IPS DF 4.7 (cell line): Measurements from ENCODE around the gene ALK.

Experiments
- DNase-seq: peaks from one replicate; pipeline ENCODE4 v3.0.0-alpha.2; 2013; ENCODE audit warnings: low spot score; ENCODE audit errors: extremely low read depth

Gene ALK

DNA sequence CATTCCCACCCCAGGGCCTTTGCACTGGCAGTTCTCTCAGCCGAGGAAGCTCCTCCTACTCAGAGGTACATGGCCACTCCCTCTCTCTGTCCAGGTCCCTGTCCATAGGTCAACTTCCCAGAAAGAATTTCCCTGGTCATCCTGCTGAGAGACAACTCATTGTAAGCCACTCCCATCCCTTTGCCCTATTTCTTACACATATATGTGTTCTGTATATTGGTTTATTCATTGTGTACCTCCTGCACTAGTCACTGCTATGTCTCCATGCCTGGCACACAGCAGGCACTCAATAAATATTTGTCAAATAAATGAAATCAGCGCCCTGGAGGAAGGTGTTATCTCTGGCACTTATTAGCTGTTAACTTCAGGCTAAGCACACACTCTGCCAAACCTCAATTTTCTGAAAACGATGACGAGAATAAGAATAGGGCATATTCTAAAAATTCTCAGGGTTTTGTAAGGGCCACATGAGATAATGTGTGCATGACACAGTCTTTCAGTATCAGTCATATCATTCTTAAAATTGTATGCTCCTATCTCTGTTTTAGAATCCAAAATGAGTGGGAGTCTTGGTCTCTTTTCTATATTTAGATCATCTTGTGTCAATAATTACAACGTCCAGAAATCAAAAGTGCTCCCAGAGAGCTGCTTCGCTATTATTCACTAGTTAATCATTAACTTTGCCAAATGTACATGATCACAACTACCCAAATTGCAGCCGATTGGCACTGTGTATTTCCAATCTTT is 198.0 kb downstream of the ALK start:
- DNase-seq, result no peak

DNA sequence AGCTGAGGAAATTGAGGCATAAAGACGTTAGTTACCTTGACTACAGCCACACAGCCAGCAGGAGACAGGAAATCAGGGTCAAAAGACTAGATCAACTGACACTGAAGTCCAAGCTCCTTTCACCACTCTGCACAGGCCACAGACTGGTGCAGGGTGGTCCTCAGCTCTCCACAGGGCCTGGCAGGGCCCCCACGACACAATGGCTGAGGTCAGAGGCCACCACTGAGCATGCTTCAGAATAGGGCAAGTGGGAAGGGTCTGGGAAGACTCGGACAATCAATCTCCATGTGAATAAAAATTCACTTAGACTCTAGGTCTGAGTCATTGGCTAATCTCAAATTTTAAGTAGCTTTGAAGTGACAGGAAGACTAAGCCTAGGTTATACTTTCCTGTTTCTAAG is 201.7 kb downstream of the ALK start:
- DNase-seq, result no peak

DNA sequence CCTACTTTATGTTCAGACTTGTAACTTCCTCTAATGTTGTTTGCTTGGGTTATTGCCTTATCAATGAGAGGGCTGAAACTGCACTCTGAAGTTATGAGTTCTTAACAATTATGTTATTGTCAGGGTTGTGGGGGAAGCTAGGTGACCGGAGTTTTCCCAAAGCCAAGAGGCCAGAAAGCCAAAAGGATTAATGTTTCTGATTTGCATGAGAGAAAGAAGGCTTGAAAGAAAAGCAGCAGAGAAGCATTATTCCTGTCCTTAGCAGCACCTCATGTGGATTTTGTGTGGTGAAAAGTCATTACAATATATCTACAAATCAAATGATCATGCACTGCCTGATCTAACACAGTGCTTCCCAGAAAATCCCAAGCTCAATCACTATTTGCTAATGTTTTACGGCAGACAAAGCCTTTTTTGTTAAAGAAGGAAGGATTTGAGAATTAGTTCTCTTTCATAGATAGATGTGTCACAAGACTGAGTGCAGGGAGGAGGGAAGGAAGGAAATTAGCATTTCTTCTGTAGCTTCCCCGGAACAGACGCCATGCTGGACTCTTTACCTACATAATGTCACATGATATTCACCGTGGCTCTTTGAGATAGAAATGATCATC is 203.2 kb downstream of the ALK start:
- no peak for DNase-seq

DNA sequence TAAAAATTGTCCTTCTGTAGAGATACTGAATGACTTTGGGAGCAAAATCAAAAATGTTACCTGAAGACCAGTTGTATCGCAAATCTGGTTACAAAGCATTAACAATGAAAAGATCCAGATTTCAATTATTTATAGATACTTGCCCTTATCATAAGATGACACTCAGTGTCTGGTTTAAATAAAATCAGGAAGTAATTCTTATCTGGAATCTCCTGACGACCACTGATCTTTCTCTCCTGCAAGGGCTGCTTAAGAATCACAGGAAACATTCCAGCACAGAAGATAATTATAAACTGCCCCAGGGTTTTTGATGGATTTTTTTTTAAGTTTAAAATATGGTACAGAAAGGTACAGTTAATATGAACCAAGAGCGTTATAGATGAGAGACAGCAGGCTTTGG is 205.7 kb downstream of the ALK start:
- DNase-seq, result no peak

DNA sequence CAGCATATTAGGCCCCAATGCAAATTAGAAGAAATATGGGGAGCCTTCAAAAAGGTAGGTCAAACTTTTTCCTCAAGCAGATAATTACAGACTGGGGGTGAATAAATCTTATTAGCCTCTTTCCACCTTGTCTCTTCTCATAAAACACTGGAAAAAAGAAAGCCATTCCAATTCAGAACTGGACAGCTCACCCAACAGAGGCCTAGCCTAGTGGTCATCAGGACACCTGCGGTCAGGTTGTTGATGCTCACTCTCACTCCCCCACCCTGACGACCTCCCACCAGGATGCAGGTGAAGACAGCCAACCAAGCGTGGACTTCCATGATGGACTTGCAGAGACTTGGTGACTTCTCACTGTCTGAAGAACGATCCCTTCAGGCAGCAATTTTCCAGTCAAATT is 207.1 kb downstream of the ALK start:
- no peak for DNase-seq

DNA sequence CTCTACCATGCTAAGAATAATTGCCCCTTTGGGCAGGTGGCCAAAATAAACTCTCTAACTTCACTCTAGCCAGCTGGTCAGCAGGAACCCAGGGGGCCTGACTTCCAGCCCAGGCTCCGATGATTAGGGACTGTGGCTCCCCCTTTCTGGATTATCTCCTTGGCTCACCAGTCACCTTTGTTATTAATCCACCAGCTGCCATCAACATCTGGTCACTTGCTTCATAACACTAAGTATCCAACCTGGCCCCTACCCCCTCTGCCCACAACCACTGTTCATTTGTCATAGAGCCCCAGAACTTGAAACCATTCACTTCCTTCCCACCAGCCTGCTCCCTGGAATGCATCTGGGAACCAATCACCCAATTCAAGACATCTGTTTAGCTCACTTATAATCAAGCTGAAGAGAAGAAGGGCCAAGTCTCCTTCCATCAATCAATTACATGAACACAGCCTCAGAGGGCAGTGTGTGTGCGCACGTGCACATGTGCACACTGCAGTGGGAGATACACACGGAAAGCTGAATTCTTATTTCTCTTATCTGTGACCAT is 215.1 kb downstream of the ALK start:
- no peak for DNase-seq

DNA sequence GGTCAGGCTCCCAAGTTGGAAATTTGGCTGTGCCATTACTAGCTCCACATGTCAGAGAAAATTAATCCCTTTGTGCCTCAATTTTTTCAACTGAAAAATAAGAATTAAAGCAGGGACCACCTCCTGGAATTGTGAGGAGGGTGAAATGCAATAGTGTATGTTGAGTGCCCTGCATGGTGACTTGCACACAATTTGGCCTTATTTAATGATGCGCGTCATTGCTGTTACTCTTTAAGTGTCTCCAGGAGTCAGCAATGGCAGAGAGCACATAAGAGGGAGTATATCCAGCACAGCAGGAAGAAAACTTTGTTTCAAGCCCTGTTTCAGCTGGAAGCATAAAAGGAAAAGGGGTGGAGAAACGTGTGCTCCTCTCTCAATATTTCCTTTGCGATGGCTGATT is 215.8 kb downstream of the ALK start:
- DNase-seq, result no peak

DNA sequence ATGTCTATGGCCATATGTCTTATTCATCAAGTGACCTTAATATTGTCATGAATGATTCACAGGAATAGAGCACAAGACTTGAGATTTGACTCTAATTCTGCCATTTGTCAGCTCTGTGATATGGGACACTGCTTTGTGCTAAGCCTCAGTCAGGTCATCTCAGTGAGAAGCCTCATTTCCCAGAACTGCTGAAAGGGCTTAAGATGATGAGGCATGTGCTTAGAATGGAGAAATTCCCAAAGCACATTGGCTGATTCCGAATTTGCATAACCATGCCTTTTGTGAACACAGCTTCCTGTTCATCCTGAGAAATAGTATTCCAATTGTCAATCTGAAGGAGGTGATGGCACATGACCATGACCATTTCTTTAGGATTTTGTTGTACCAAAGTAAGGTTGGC is 218.1 kb downstream of the ALK start:
- DNase-seq, result no peak

DNA sequence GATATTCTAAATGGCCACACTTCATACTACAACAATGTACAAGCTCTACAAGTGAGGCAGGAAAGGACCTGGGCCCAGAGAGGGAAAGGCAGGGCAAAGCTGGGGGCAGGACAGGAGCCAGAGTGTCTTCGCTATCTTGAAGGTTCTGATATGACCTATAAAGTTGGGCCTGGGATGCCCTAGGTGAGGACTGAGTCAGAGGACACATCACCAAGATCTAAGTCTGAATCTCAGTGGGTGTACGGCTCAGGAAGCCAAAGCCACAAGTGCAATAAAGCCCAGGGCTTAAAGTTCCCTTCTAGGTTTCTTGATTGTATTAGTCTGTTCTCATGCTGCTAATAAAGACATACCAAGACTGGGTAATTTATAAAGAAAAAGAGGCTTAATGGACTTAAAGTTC is 219.1 kb downstream of the ALK start:
- no peak for DNase-seq

DNA sequence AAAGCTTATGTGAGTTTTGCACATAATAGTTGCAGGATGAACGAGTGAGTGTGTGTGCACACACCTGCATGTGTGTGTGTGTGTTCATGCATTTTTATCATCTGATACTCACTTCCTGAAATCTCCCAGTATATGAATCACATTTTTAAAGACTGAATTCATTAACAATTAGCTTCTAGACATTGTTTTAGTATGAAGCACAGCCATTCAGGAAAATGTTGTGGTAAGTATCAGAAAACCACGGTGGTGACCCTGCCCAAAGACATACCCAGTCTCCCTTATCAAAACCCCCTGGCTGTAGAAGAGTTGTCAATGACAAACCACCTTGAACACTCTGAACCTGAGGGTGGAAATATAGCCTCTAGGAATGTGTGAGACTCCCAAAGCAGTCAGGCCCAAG is 220.8 kb downstream of the ALK start:
- DNase-seq, result no peak

DNA sequence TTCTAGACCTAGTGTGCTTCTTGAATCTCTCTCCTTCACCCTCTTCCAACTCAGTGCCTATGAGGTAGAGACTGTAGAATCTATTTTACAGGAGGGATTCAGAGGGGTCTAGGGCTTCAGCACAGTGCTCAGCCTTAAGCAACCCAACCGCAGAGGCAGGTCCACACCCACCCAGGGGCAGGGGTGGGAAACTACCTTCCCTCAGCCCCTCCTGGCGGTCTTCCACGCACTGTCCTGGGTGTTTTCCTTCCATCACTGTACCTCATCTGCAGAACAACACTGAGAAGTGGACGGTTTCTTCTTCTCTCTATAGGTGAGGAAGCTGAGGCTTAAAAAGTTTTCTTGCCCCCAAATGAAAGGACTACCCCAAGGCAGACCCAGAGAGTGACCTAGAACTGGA is 222.3 kb downstream of the ALK start:
- DNase-seq, result no peak

DNA sequence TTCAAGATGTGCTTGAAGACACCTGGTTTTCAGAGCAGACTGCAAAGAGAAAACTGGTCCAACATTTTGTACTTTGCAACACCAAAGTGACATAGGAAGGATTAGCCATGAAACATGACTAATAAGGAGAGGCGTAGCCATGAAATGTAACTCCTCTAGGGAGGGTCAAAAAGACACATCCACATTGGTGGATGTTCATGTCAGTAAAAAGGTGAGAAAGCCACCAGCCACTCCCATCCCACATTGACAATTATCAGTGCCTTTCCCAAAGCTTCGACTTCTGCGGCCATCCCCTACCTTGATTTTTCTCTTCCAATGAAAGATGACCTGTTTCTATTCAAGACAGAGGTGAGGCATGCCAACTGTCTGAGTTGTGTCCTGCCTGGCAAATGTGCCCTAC is 223.2 kb downstream of the ALK start:
- no peak for DNase-seq

DNA sequence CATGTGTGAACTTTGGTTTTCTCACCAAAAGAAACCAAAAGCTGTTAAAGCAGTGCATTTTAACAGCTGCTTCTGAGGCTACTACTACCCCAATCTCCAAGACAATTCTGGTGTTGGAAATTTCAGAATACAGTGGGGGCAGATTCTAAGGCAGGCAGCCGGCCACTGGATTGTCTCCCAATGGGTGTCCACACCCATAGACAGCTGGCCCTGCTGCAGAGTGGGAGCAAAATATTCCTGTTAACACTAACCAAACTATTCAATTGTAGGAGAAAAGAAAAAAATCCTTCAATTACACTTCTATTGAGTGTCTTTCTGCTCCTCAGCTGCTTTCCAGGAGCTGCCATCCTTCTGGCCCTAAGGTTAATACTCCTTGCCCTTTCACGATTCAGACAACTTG is 223.7 kb downstream of the ALK start:
- no peak for DNase-seq

DNA sequence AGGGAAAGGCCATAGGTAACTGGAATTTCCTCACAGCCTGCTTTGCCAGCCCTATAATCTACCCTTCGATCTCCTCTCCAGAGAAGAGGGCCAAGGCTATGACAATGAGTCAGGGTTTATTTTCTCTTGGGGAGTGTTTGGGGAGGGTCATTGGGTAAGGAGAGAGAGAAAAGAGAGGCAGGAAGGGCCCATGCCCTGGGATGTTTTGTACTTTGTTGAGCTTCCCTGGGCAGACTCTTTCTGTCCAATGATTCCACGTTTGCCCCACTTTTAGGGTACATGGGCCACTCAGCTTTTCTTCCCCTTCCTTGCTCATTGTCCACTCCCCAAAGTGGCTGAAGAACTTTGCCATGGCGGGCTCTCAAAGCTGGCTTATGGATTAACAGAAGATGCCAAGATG is 224.2 kb downstream of the ALK start:
- no peak for DNase-seq

DNA sequence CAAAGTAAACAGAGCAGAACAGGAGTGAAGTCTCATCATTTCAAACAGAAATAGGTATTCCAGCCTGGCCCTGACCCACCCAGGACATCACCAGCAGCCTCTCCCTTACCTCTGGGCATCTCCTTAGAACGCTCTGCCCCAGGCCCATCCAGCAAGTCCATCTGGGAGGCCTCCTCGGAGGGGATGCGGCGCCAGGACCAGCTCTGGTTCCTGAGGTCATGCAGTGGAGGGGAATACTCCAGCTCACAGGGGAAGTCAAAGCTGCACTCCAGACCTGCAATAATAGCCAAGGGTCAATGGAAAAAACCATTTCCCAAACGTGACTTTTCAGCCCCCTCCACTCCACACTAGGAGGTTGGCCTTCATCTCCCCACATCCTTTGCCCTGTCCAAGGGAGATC is 226.6 kb downstream of the ALK start:
- DNase-seq, result no peak

DNA sequence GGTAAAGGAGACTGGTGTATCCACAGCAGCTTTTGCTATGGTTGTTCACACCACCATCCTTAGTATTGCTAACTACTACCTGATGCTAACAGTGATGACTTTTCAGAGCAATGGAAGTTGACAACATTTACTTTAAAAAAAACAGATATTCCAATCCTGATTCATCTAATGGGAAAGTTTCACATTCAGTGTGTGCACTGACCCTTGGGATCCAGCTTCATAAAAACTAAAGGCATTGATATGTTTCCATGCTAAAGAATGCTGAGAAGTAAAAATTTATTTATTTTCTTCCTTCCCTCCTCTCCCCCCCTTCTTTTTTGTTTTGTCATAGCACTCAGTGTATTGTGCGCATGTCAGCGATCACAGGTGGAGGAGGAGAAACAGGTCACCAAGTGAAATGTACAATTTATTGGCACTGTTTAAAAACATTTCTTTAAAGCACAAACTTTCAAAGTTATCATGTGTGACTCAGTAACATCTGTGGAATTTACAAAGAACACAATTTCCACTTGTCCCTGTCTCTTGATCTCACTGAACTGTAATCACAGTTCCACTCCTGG is 229.9 kb downstream of the ALK start:
- no peak for DNase-seq

DNA sequence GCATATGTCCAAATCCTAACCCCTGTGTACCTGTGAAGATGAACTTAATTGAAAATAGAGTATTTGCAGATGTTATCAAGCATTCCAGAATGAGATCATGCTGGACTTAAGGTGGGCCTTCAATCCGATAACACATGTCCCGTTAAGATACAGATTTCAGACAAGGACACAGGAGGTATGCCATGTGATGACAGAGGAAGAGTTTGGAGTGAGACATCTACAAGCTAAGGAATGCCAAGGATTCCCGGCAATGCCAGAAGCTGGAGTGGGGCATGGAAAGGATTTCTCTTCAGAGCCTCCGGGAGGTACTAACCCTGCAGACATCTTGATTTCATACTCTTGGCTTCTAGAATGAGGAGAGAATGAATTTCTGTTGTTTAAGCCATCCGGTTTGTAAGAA is 231.7 kb downstream of the ALK start:
- no peak for DNase-seq

DNA sequence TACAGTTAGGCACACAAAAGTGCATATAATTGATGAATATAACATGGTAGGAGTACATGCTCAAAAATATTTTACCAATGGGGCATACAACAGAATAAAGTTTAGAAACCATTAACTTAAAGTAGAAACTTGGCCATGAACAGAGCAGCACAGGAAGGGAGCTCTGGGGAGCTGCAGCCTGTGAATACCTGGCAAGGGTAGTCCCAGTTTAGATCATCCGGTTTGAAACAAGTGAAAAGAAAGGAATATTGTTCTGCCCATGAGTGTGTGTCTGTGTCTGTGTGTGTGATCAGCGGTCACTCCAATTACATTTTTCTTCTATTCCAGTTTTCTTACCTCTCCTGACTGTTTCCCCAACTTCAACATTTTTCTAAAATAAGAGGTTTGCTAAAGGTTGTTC is 233.0 kb downstream of the ALK start:
- DNase-seq, result no peak

DNA sequence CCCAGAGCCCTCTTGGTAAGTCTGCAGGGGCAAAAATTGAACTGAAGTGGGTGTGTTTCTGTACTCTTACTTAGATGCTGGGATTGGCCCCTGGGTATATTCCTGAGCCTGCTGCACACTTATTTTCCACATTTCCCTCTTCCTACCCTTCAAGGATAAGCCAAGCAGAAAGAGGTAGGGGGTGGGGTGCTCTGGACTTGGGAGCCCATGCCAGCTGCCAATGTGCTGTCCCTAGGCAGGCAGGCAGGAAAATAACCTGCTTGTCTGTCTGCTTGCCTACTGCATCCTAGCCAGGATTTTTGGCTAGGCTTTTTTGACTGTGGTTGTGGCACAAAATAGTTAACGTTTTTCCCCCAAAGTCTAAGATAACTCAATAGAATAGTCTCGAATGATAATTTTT is 234.3 kb downstream of the ALK start:
- DNase-seq, result no peak

DNA sequence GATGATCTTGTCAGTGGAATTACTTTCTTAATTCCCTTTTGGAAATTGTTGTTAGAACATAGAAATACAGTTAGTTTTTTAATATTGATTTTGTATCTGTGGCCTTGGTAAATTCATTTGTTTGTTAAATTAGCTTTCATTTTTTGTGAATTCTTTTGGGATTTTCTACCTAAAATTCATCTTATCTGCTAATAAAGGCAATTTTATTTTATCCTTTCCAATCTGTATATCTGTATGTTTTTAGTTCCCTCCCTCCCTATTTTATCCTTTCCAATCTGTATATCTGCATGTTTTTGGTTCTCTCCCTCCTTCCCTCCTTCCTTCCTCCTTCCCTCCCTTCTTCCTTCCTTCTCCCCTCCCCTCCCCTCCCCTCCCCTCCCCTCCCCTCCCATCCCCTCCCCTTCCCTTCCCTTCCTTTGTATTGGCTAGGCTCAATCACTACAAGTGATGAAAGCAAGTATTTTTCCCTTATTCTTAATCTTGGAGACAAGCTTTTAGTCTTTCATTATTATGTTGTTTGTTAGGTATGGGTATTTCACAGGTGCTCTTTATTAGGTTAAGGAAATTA is 244.4 kb downstream of the ALK start:
- DNase-seq, result no peak

DNA sequence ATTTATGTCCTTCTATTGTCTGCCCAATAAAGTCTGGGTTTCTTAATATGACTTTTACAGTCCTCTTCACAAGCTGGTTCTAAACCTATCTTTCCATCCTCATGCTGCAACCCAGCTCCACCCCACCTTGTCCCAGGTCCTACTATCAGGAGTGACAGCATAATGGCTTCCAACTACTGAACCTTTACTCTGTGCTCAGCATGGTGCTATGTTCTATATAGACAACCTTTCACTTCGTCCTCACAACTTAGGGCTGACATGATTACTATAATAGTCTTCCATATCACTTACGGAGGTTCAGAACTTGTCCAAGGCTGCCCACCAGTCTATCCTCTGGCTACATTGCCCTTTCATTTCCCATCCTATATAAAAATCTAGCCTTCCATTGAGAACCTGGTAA is 256.8 kb downstream of the ALK start:
- no peak for DNase-seq

DNA sequence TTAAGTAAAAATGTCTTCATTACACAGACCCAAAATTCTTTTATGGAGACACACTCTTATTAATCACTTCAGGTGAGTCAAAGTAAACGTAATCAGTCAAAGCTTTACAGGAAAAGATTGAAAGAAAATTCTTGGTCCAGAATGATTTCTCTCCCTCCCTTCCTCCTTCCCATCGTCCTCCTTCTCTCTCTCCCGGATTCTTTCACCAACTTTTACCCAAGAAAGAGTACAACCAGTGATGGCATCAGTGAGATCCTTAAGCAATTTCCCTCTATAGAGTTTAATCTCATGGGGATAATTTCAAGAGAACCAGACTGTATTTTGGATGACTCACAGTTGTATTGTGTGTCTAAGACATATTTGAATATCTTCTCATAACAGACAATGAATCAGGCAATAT is 258.1 kb downstream of the ALK start:
- DNase-seq, result no peak

DNA sequence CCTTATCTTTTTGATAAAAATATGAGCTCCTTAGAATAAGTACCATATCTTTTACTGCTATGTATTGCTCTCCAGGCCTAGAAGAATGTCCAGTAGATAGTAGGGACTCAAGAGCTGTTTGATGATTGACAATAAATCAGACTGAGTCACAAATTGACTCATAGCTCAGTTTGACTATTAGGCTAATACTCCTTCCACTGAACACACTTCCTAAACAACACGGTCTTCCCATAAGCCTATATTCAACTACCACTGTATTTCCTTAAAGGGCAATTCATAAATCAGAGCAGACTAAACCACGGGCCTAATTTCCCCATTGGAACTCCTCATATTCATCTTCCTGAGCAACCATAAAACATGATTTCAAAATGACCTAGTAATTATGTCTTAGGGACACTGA is 258.5 kb downstream of the ALK start:
- DNase-seq, result no peak
